H9 (cell line): Measurements from ENCODE around the gene KIF2C. TPM values are rescaled to one million over a fixed set of nuclear protein-coding genes. Genes with fewer than 3 reads are reported as not detected.

Experiments
- DNase-seq: peaks from one replicate; pipeline ENCODE4 v3.0.0-alpha.2; 2017
- H2AFZ ChIP-seq: one replicate; pipeline ENCODE4 v1.6.1; 2013; ENCODE audit warnings: mild to moderate bottlenecking, low read length, control low read depth, moderate library complexity
- H2AK5ac ChIP-seq: 2 replicates; pipeline ENCODE4 v1.6.1; 2013; ENCODE audit warnings: low read length, control low read depth, mixed read lengths; ENCODE audit not compliant: insufficient read length
- H2BK120ac ChIP-seq: one replicate; pipeline ENCODE4 v1.6.1; 2013; ENCODE audit warnings: low read depth, mild to moderate bottlenecking, low read length, control low read depth, inconsistent platforms; ENCODE audit not compliant: poor library complexity, severe bottlenecking
- H2BK12ac ChIP-seq: 2 replicates; pipeline ENCODE4 v1.6.1; 2013; ENCODE audit warnings: low read length, control low read depth, mixed read lengths, low read depth; ENCODE audit not compliant: insufficient read length
- H2BK15ac ChIP-seq: 2 replicates; pipeline ENCODE4 v1.6.1; 2013; ENCODE audit warnings: low read depth, low read length, control low read depth
- H2BK20ac ChIP-seq: one replicate; pipeline ENCODE4 v1.6.1; 2013; ENCODE audit warnings: low read depth, mild to moderate bottlenecking, low read length, control low read depth, inconsistent platforms; ENCODE audit not compliant: poor library complexity, severe bottlenecking
- H2BK5ac ChIP-seq: 2 replicates; pipeline ENCODE4 v1.6.1; 2013; ENCODE audit warnings: low read length, control low read depth, mixed read lengths; ENCODE audit not compliant: insufficient read length
- H3K14ac ChIP-seq: 2 replicates; pipeline ENCODE4 v1.6.1; 2013; ENCODE audit warnings: low read length, control low read depth; ENCODE audit not compliant: insufficient read depth
- H3K18ac ChIP-seq: 2 replicates; pipeline ENCODE4 v1.6.1; 2013; ENCODE audit warnings: low read depth, mild to moderate bottlenecking, mixed read lengths, low read length, control low read depth; ENCODE audit not compliant: insufficient read length
- H3K23ac ChIP-seq: 2 replicates; pipeline ENCODE4 v1.6.1; 2013; ENCODE audit warnings: low read length, control low read depth, mixed read lengths, low read depth; ENCODE audit not compliant: insufficient read length
- H3K23me2 ChIP-seq: 2 replicates; pipeline ENCODE4 v1.6.1; 2013; ENCODE audit warnings: low read depth, mild to moderate bottlenecking, mixed read lengths, low read length, control low read depth; ENCODE audit not compliant: insufficient read length, poor library complexity, severe bottlenecking
- H3K27ac ChIP-seq: 2 replicates; pipeline ENCODE4 v1.5.1; 2013; ENCODE audit warnings: low read length, control low read depth, mixed read lengths, low read depth; ENCODE audit not compliant: insufficient read length
- H3K27me3 ChIP-seq: 2 replicates; pipeline ENCODE4 v1.6.1; 2013; ENCODE audit warnings: low read length, control low read depth, inconsistent platforms; ENCODE audit not compliant: insufficient read depth
- H3K4ac ChIP-seq: 2 replicates; pipeline ENCODE4 v1.6.1; 2013; ENCODE audit warnings: low read depth, mild to moderate bottlenecking, control low read depth, inconsistent platforms, low read length, moderate library complexity
- H3K4me1 ChIP-seq: 2 replicates; pipeline ENCODE4 v1.6.1; 2013; ENCODE audit warnings: low read length, control low read depth, inconsistent platforms; ENCODE audit not compliant: insufficient read depth
- H3K4me2 ChIP-seq: 2 replicates; pipeline ENCODE4 v1.6.1; 2013; ENCODE audit warnings: low read length, control low read depth, mixed read lengths; ENCODE audit not compliant: insufficient read length, insufficient read depth
- H3K56ac ChIP-seq: 2 replicates; pipeline ENCODE4 v1.6.1; 2013; ENCODE audit warnings: low read depth, mild to moderate bottlenecking, mixed read lengths, low read length, control low read depth; ENCODE audit not compliant: insufficient read length
- H3K79me1 ChIP-seq: 2 replicates; pipeline ENCODE4 v1.6.1; 2013; ENCODE audit warnings: low read depth, mild to moderate bottlenecking, moderate library complexity, low read length, control low read depth, inconsistent platforms; ENCODE audit not compliant: insufficient read depth, poor library complexity, severe bottlenecking
- H3K79me2 ChIP-seq: 2 replicates; pipeline ENCODE4 v1.6.1; 2013; ENCODE audit warnings: low read length, control low read depth, inconsistent platforms; ENCODE audit not compliant: insufficient read depth
- H3K9ac ChIP-seq: 2 replicates; pipeline ENCODE4 v1.6.1; 2013; ENCODE audit warnings: low read length, control low read depth, mixed read lengths; ENCODE audit not compliant: insufficient read length; ENCODE audit errors: extremely low read depth
- H3K9me3 ChIP-seq: one replicate; pipeline ENCODE4 v1.6.1; 2013; ENCODE audit warnings: low read depth, low read length, inconsistent platforms; ENCODE audit not compliant: control insufficient read depth
- H3T11ph ChIP-seq: one replicate; pipeline ENCODE4 v1.6.1; 2013; ENCODE audit warnings: mild to moderate bottlenecking, low read length, control low read depth, inconsistent platforms
- H4K20me1 ChIP-seq: one replicate; pipeline ENCODE4 v1.6.1; 2013; ENCODE audit not compliant: control insufficient read depth, insufficient read length, insufficient read depth
- H4K5ac ChIP-seq: 2 replicates; pipeline ENCODE4 v1.6.1; 2013; ENCODE audit warnings: low read depth, mild to moderate bottlenecking, mixed read lengths, low read length, control low read depth; ENCODE audit not compliant: insufficient read length
- H4K8ac ChIP-seq: replicated peaks from 2 replicates; pipeline ENCODE4 v1.6.1; 2013; ENCODE audit warnings: low read length, control low read depth, mixed read lengths, low read depth; ENCODE audit not compliant: insufficient read length
- H4K91ac ChIP-seq: 2 replicates; pipeline ENCODE4 v1.6.1; 2013; ENCODE audit warnings: low read depth, mild to moderate bottlenecking, moderate library complexity, mixed read lengths, low read length, control low read depth; ENCODE audit not compliant: insufficient read length
- H3K27ac Mint-ChIP-seq, 3 experiments: 2 replicates in 2 of 3; 3 replicates in 1 of 3; pipeline ENCODE4 v1.8.0; 2020 to 2021; ENCODE audit warnings: mixed read lengths in 3 of 3, mild to moderate bottlenecking in 1 of 3, moderate library complexity in 1 of 3
- H3K27me3 Mint-ChIP-seq: 2 replicates; pipeline ENCODE4 v1.8.0; 2021; ENCODE audit warnings: low read depth, mild to moderate bottlenecking, moderate library complexity, mixed read lengths
- H3K36me3 Mint-ChIP-seq, 3 experiments: 2 replicates in 2 of 3; 3 replicates in 1 of 3; pipeline ENCODE4 v1.8.0; 2020 to 2021; ENCODE audit warnings: low read depth in 3 of 3, mixed read lengths in 3 of 3; ENCODE audit not compliant: insufficient read depth in 1 of 3
- H3K4me1 Mint-ChIP-seq, 2 experiments: 2 replicates each; pipeline ENCODE4 v1.8.0; 2020; ENCODE audit warnings: mixed read lengths in 2 of 2
- H3K4me3 Mint-ChIP-seq, 2 experiments: 2 replicates in 1 of 2; 3 replicates in 1 of 2; pipeline ENCODE4 v1.8.0; 2020 to 2021; ENCODE audit warnings: mild to moderate bottlenecking in 2 of 2, mixed read lengths in 2 of 2, moderate library complexity in 1 of 2
- H3K9me3 Mint-ChIP-seq, 2 experiments: 2 replicates in 1 of 2; 3 replicates in 1 of 2; pipeline ENCODE4 v1.8.0; 2020; ENCODE audit warnings: mild to moderate bottlenecking in 2 of 2, mixed read lengths in 2 of 2, moderate library complexity in 1 of 2
- CTCF ChIP-seq: fragments of 200-600 bp; sonication (generic); conservative IDR thresholded peaks from 3 replicates; pipeline ENCODE4 v1.8.0; 2021; ENCODE audit warnings: antibody characterized with exemption, mild to moderate bottlenecking
- WGBS: extraction: QIAGEN DNeasy Blood & Tissue Kit; methylation state at CpG from one replicate; pipeline ENCODE4 v1.1.7; 2013; ENCODE audit warnings: missing lambda C conversion rate, low lambda C conversion rate, mixed read lengths; ENCODE audit not compliant: insufficient read length; ENCODE audit errors: extremely low coverage; 5-methylcytosine and 5-hydroxymethylcytosine counted together
- total RNA-seq: library from RNA; stranded (reverse); gene quantifications from 2 replicates; pipeline ENCODE4 v1.2.1, GENCODE V29; 2021

The KIF2C gene
- total RNA-seq, 1 experiment from 2014 or later, result 73.1 TPM

DNA sequence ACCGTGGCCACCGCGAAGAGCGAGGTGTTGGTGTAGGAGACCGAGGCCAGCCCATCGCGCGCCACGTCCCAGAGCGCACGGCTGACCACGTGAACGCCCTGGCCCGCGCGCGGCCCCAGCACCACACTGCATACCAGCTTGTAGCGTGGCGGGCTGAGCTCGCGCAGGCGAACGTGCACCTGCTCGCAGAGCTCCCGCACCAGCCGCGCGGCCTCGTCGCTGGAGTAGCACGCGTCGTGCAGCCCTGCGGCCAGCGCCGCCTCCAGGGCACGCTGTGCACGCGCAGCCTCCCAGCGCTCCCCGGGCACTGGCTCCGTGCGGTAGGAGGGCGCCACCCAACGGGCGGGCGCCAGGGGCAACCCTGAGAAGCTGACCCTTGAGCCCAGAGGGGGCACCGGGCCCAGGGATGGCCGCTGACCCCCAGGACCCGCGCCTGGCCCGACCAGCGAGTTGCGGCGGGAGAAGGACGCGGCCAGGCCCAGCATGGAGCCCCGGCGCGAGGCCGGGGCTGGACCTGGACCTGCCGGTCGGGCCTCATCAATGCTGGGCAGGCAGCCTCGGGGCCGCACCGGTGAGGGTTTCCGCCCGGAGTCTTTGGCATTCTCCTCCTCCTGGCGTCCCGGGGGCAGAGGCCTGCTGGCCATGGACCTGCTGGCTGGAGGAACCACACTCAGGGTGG, 66.5 kb downstream of the KIF2C start:
- H3K9me3 Mint-ChIP-seq, result no peaks in the 10 kb centered on the region

More for the DNA sequence above, 66.5 kb downstream of the KIF2C start:
- no peaks in the 10 kb centered on the region for H3K79me1 ChIP-seq
- peak overlapping the region; percentile 55 for H2BK120ac ChIP-seq
- no peaks in the 10 kb centered on the region for H3K27me3 ChIP-seq
- H3K4me1 ChIP-seq, result peaks cover 10% of the 10 kb centered on the region; the same call in 1 of the 2 replicates
- no peaks in the 10 kb centered on the region for H3K27me3 Mint-ChIP-seq
- no peak overlapping the region for H4K5ac ChIP-seq
- H3K14ac ChIP-seq, result peak overlapping the region; percentile 89; the same call in 1 of the 2 replicates
- no peak overlapping the region for H4K8ac ChIP-seq
- DNase-seq, result peak; percentile 41
- H2BK5ac ChIP-seq, result no peak overlapping the region
- peak overlapping the region; percentile 96 for H4K91ac ChIP-seq
- no peak overlapping the region for H3K4me3 Mint-ChIP-seq
- no peak overlapping the region for H2AFZ ChIP-seq
- no CpG with 5 or more reads among the region's 70 CpGs for WGBS
- no peak overlapping the region for H3K4me2 ChIP-seq
- peak overlapping the region; percentile 92 for H3K18ac ChIP-seq
- H3K23ac ChIP-seq, result no peak overlapping the region
- H3K56ac ChIP-seq, result no peak overlapping the region
- H2BK12ac ChIP-seq, result peak overlapping the region; percentile 78
- peaks cover 3% of the 10 kb centered on the region for H3K23me2 ChIP-seq
- no peaks in the 10 kb centered on the region for H4K20me1 ChIP-seq
- no peaks in the 10 kb centered on the region for H3K79me2 ChIP-seq
- H3K4me1 Mint-ChIP-seq, result peaks cover 36 to 38% of the 10 kb centered on the region in 2 experiments
- H2BK20ac ChIP-seq, result no peak overlapping the region
- H3K9me3 ChIP-seq, result no peaks in the 10 kb centered on the region
- no peak overlapping the region for H2BK15ac ChIP-seq
- no peak overlapping the region; a peak in 2 of 7 replicates for H3K27ac Mint-ChIP-seq
- no peak overlapping the region for H3K9ac ChIP-seq
- peak overlapping the region; percentile 86 for H3K4ac ChIP-seq
- peak overlapping the region; percentile 7 for H2AK5ac ChIP-seq
- H3K36me3 Mint-ChIP-seq, result peaks cover 3 to 42% (median 26%) of the 10 kb centered on the region in 3 experiments
- peak overlapping the region; percentile 85 for H3K27ac ChIP-seq
- TF ChIP-seq CTCF, result no peak
- no peak overlapping the region for H3T11ph ChIP-seq
